Endometrial microvascular endothelial cells (primary cell): Measurements from ENCODE around the gene MBD3L1. TPM values are rescaled to one million over a fixed set of nuclear protein-coding genes. Genes with fewer than 3 reads are reported as not detected.

ENCODE experiments used
- in situ Hi-C: cut with HindIII; loops from 2 replicates; pipeline ENCODE4 v1.10.0; 2017; ENCODE audit warnings: low sequenced_read_pairs, low pct_unique_long_range_greater_than_20kb; ENCODE audit errors: inconsistent ontology term
- total RNA-seq: library from RNA; depleted of rRNA; stranded (reverse); fragments of >200 nt; gene quantifications from one replicate; pipeline ENCODE4 v1.2.3, GENCODE V29; 2015; ENCODE audit errors: inconsistent ontology term

Gene MBD3L1
- total RNA-seq: not detected

DNA sequence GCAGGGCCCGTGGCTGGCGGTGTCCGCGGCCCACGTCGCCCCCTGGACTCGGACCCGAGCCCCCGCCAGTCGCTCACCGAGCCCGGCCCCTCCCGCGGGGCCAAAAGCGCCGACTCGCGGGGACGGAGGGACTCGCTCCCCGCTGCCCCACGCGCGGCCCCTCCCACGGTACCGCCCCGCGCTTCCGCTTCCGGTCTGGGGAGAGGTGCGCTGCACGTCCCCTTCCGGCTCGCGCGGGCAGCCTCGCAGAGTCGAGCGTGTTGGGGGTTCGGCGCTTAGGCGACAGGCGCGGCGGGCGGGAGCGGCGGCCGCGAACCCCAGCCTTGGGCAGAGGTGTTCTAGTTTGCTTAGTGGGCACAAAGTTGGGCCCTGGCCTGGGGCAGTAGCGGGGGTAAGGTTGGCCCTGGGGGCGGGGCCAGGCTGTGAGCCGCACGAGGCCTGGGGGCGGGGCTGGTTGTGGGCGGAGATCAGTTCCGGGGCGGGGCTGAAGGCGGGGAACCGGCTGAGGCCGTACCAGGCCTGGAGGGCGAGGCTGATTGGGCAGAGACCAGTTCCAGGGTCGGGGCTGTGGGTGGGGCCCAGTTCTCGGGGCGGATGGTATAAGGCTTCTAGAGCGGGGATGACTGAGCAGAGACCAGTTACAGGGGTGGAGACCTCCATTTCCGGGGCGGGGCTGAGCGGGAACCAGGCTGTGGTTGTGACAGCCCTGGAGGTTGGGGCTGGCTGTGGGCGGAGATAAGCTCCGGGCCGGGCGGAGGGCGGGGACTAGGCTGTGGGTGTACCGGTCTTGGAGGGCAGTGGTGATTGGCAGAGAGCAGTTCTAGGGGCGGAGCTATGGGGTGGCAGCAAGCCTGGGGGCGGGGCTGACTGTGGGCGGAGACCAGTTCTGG lies at the start of gene MBD3L1, which contains the start of gene ZNF558:
Gene MBD3L1 (plus strand): TSS at position 246 of the 890 bp plus-strand sequence. CDS start 10,302 bp downstream, outside the sequence.
Gene ZNF558 (minus strand): TSS at position 173 of the 890 bp plus-strand sequence. CDS start 9,645 bp downstream, outside the sequence.
- in situ Hi-C loops: no loop called here

DNA sequence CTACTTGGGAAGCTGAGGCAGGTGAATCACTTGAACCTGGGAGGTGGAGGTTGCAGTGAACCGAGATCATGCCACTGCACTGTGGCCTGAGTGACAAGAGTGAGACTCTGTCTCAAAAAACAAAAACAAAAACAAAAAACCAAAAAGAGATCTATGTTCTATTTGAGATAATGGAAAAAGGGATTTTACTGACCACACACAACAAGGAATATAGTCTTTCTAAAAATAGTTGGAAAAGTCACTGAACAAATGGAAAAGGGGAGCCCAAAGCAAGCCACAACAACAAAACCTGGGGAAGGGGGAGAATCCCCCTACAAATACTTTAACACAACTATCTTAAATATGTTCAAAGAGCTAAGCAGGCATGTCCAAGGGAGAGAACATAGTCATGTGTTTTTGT lies 37.4 kb upstream of the MBD3L1 start:
- in situ Hi-C loops: no loop called here

DNA sequence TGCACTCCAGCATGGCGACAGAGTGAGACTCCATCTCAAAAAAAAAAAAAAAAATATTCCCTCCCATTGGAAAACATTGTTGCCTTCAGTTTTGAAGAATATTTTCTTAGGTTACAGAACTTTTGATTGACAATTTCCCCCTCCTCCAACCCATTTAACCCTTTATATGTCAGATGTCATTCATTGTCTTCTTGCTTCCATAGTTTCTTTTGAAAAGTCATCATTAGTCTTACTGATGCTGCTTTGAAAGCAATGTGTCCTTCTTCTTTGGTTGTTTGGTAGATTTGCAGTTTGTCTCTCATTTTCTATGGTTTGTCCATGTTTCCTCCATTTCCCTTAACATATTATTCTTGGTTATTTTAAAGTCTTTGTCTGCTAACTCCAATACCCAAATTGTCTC lies 25.5 kb upstream of the MBD3L1 start:
- in situ Hi-C loops: no loop called here

DNA sequence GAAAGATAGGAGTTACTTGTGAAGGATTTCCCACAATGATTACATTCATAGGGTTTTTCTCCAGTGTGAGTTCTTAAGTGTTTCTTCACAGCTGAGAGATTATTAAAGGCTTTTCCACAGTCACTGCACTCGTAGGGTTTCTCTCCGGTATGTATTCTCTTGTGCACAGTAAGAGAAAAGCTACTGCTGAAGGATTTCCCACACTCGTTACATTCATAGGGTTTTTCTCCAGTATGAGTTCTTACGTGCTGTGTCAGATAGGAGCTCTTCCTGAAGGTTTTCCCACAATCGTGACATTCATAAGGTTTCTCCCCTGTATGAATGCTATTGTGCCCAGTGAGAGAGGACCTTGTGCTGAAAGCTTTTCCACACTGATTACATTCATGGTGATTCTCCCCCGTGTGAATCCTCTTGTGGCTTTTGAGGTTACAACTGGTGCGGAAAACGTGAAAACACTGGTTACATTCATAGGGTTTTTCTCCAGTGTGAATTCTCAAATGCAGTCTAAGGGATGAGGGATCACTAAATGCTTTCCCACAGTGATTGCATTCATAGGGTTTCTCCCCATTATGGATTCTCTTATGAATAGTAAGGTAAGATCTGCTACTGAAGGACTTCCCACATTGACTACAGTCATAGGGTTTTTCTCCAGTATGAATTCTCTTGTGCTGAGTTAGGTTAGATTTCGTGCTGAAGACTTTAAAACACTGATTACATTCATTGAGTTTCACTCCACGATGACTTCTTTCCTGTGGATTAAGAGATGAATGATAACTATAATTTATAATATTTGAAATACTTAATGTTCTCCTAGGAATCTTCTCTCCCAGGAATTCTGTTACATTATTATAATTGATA lies 20.6 kb upstream of the MBD3L1 start:
- in situ Hi-C loops: no loop called here

DNA sequence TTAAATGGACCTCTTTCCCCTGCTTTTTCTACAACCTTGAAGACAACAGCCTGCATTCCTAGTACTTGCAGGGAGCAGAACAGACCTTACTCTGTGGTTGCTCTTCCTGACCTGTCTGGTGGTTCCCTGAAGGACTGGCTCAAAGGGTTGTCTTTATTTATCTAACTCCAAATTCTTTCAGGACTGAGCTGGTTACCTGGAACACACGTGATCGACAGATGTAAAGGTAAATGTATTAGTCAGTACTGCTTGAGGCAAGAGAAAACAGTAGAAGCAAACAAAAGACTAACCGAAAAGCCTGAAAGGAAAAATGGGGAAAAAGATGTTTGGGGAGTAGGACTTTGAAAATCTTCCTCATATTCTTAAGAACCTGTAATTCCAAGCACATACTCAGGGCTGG lies 18.0 kb upstream of the MBD3L1 start:
- in situ Hi-C loops: no loop called here

DNA sequence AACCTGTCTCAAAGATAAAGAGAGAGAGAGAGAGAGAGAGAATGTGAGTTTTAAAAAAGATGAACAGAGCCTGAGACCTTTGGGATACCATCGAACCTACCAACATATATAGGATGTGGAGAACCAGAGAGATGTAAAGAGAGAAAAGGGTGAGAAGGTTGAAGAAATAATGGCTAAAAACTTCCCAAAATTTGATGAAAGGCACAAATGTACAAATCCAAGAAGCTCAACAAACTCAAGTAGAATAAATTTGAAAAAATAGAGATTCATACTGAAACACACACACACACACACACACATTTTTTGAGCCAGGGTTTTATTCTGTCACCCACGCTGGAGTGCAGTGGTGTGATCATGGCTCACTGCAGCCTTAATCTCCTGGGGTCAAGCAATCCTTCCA lies 16.4 kb upstream of the MBD3L1 start:
- in situ Hi-C loops: no loop called here

DNA sequence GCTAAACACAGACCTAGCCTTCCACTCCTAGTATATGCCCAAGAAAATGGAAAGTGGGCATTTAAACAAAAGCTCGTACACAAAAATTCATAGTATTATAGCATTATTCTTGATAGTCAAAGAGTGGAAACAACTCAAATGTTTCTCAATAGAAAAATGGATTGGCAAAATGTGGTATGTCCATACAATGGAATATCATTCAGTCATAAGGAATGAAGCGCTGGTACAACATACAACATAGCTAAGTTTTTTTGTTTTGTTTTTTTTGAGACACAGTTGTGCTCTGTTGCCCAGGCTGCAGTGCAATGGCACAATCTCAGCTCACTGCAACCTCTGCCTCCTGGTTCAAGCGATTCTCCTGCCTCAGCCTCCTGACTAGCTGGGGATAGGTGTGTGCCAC lies 11.9 kb upstream of the MBD3L1 start:
- in situ Hi-C loops: no loop called here

DNA sequence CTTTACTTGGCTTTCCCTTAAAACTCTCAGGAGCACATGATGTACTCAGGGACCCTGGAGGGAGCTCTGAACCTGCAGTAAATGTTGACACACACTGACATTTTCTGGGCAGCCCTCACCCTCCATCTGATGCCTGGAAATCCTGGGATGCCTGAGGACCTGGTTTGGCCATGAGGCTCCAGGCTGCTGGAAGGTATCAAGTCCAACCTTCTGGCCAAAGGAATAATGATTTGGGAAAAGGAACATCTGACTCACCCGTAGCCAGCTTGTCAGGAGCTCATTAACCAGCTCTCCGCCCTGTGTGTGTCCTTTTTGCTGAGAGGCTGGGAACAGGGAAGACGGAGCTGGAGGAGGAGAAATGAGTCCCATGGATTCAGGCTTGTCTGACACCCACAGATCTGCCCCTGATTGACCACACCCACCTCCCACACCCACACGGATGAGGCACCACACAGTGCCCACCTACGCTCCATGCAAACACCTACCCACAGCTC lies 10.4 kb upstream of the MBD3L1 start:
- in situ Hi-C loops: no loop called here

DNA sequence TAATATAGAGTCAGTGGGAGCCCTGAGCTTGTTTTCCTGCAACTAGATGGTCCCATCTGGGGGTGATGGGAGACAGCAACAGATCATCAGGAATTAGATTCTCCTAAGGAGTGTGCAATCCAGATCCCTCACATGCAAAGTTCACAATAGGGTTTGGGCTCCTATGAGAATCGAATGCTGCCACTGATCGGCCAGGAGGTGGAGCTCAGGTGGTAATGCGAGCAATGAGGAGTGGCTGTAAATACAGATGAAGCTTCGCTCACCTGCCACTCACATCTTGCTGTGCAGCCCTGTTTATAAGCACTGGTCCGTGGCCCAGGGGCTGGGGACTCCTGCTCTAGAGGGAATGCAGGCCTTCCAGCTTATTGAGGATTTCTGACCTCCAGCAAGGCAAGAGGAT lies 5.8 kb upstream of the MBD3L1 start:
- in situ Hi-C loops: no loop called here

DNA sequence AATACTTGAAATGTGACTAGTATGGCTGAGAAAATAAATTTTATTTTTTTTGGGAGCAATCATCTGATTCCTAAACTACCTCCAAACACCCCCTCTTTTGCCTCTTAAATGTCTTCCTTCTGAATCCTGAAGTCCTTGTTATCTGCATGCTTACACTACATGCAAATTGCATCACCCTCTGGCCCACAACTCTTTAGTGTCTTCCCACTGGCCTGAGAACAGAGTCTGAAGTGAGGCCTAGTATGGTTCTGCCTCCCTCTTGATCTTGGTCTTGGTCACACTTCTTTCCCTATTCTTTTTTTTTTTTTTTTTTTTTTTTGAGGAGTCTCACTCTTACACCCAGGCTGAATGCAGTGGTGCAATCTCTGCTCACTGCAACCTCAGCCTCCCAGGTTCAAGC lies 4.9 kb upstream of the MBD3L1 start:
- in situ Hi-C loops: no loop called here

DNA sequence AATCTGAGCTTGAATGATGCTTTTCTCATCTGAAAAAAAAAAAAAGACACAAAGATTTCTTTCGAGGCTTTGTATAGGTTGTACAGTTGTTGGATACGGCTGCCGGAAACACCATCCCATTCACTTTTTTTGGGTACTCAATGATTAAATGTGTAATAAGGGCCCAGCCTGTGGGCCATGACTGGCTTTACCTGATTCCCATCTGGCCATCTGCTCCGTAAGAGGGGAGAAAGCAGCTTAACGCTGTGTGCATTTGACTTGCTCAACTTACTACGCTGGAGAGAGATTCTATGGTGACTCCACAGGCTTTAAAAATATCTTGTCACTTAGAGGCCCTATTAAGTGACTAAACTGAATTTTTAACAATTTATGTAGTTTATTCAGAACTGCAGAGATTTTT lies 804 bp upstream of the MBD3L1 start:
- in situ Hi-C loops: no loop called here

DNA sequence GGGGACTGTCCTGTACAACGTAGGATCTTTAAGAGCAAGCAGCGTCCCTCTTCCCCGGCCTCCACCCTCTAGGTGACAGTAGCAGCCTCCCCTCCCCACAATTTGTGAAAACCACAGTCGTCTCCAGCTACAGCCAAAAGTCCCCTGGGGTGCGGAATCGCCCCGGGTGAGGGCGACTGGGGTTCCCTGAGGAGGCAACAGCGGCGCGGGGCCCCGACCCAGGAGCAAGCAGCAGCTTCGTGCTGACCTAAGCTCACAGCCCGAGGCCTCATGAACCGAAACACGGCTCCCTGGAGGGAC lies 395 bp upstream of the MBD3L1 start:
- in situ Hi-C loops: no loop called here

DNA sequence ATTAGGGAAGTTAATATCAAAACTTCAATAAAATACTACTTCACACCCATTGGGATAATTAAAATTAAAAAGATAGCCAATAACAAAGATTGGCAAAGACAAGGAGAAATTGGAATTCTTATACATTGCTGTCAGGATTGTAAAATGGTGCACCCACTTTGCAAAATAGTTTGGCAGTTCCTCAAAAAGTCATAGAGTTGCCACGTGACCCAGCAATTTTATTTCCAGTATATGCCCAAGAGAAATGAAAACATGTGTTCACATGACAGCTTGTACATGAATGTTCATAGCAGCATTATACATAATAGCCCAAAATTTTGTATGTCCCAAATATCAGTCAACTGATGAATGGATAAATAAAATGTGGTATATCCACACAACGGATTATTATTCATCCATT lies 3.3 kb downstream of the MBD3L1 start:
- in situ Hi-C loops: no loop called here

DNA sequence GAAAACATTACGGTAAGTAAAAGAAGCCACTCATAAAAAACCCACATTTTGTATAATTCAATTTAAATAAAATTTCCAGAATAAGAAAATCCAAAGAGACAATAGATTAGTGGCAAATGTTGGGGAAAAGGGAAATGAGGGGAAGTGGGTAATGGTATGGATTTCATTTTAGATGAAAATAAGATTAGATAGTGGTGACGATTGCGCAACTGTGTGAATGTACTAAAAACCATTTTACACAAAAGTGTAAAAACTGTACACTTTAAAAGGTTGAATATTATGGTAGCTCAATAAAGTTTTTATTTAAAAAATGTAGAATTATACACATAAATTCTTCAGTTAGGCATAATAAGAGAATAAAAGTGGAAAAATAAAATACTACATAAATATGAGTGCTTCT lies 3.7 kb downstream of the MBD3L1 start:
- in situ Hi-C loops: no loop called here

DNA sequence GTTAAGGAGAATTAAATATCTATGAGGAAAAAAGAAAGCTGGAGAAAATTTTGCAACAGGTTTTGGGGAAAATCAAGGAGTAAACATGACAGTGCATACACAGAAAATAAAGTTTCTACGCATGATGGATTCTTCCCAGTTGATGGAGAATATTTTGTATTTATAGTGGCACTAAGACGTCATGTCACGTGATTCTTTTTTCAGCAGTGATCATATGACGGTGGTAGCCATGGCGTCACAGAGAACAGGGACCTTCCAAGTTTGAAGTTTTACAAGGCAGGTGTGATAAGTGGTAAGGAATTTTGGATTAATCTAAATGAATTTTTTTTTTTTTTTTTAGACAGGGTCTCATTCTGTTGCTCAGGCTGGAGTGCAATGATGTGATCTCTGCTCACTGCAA lies 8.5 kb downstream of the MBD3L1 start:
- in situ Hi-C loops: no loop called here

DNA sequence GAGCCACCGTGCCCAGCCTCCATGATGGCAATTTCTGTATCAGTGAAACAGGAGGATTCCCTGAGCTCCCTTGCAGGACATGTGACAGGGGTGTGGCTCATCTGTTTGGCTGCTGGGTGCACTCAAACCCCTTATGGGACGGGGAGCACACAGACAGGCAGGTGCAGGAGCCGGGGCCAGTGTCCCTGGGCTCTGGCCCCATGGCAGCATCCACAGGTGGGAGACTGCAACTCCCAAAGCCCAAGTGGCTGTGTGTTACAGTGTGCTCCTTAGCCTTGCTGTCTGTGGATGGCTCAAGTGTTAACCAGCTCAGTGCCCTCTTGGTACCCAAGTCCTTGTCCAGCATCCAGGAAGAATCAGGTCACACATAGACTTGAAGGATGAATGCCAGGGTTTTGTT lies 14.6 kb downstream of the MBD3L1 start:
- in situ Hi-C loops: no loop called here

DNA sequence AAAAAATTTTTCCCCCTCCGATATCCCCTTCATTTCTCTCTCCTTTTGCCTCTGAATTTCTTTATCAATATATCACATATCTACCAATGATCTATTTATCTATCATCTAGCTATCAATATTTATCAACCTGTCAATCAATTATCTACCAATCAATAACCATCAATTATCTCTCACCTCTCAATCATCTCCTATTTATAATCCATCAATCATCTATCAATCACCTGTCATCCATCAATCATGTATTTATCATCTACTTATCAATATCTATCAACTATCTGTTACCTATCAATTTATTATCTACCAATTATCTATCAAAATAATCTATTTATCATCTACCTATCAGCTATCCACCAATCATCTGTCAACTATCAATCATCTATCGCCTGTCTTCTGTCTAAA lies 17.1 kb downstream of the MBD3L1 start:
- in situ Hi-C loops: no loop called here

DNA sequence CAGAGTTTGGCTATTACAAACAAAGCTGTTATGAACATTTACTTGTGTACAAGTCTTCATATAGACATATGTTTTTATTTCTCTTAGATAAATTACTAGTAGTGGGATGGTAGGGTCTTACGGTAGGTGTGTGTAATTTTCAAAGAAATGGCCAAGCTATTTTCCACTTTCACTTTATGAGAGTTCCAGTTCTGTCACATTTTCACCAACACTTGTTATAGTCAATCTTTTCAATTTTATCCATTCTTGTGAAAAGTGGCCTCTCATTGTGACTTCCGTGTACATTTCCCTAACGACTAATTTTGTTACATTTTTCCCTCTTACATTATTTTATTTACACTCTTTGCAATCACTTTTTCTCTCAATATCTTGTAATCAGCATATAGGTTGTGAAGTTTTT lies 18.3 kb downstream of the MBD3L1 start:
- in situ Hi-C loops: no loop called here

DNA sequence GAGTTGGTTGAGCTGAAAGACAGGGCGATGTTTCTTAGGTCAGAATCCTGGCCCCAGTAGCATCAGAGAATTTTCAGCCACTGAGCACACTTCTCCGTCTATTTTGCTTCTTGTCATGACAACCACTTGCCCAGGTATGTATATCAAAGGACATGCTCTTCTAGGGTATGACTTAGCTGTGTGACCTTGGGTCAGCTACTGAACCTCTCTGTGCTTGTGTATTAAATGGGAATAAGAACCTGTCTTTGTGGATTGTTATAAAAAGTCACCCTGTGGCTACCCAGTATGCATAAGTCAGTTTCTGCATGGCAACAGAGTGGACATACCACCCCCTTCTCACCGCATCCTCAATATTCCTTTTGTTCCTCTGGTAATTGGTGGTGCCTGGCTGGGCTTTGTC lies 26.1 kb downstream of the MBD3L1 start:
- in situ Hi-C loops: no loop called here

DNA sequence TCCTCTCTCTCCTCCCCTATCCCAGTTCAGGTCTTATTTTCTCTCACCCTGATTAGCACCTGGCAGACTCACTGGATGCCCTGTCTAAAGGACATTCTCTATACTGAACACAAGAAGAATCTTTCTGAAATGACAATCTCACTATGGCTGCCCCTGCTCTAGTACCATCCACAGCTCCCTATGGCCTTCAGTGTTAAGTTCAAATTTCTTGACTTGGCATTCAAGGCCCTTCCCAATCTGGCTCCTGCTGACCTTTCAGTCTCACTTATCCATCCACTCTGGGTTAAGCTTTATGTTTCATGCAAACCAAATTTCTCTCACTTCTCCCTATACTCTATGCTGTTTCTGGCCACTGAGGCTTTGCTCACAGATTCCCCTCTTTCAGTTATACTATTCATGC lies 34.2 kb downstream of the MBD3L1 start:
- in situ Hi-C loops: no loop called here
